Activated naive CD8-positive, alpha-beta T cell treated with anti-CD3 and anti-CD28 coated beads for 36 hours (primary cell): ENCODE measurements around the gene MBD3L4. TPM values are rescaled to one million over a fixed set of nuclear protein-coding genes. Genes with fewer than 3 reads are reported as not detected.
"Not testable (repeated sequence)": the region's sequence is repeated elsewhere in the genome, so short reads cannot be mapped to it uniquely, and the experiment has no call there.

Experiments
- DNase-seq: peaks from one replicate; pipeline ENCODE4 v3.0.0; 2021
- H3K27ac Mint-ChIP-seq: one replicate; pipeline ENCODE4 v1.8.0; 2022; ENCODE audit warnings: mild to moderate bottlenecking, moderate library complexity, mixed read lengths
- H3K27me3 Mint-ChIP-seq: one replicate; pipeline ENCODE4 v1.8.0; 2022; ENCODE audit warnings: mild to moderate bottlenecking, mixed read lengths
- H3K36me3 Mint-ChIP-seq: one replicate; pipeline ENCODE4 v1.8.0; 2021; ENCODE audit warnings: mild to moderate bottlenecking, mixed read lengths
- H3K4me1 Mint-ChIP-seq: one replicate; pipeline ENCODE4 v1.8.0; 2021; ENCODE audit warnings: mixed read lengths
- H3K4me3 Mint-ChIP-seq: one replicate; pipeline ENCODE4 v1.8.0; 2022; ENCODE audit warnings: mild to moderate bottlenecking, moderate library complexity, mixed read lengths
- H3K9me3 Mint-ChIP-seq: one replicate; pipeline ENCODE4 v1.8.0; 2022; ENCODE audit warnings: mixed read lengths
- total RNA-seq, 2 experiments: library from RNA; stranded (reverse); gene quantifications; one replicate each; pipeline ENCODE4 v1.2.3, GENCODE V29; 2021

The MBD3L4 gene
- total RNA-seq, 2 experiments from 2014 or later: not detected

DNA sequence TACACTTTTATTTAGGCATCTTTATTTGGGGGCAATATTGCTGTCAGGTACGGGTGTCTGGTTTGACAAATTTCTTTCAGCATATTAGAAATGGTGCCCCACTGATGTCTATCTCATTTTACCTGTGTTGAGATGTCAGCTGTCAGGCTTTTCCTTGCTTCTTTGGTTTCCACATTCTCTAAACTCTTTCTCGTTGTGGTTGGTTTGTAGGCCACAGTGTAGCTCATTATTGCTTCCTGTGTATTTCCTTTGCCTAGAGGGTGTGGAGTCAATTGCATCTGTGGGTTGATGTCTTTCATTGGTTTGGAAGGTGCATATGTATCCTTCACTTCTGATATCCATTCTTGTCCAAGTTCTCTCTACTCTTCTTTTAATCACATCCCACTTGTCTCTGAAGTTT is 20.0 kb upstream of the MBD3L4 start:
- H3K27ac Mint-ChIP-seq, H3K36me3 Mint-ChIP-seq, H3K4me1 Mint-ChIP-seq, H3K27me3 Mint-ChIP-seq, H3K9me3 Mint-ChIP-seq, H3K4me3 Mint-ChIP-seq, DNase-seq: not testable (repeated sequence)

DNA sequence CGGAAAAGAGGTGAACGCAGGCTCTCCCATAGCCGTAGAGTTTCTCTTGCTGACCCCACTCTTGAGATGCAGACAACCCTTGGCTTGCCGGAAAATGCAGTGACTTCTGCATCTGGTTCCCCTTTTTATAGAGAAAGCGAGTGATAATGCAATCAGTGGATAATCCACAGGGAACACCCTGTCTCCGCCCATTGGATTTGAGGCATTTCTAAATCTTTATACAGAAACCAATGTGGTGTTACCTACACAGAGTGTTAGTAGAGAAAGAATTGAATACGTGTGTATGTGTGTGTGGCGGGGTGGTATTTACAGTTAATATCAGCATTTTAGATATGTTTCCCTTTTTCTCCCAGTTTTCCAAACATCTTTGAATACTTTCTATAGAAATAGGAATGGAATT is 18.6 kb upstream of the MBD3L4 start, which contains the start of gene MBD3L3:
TSS of gene MBD3L3 (minus strand) at position 101 of the 400 bp plus-strand sequence. CDS start at position 30, 71 bp downstream.
- H3K27me3 Mint-ChIP-seq, H3K4me3 Mint-ChIP-seq, H3K9me3 Mint-ChIP-seq, H3K36me3 Mint-ChIP-seq, H3K4me1 Mint-ChIP-seq, DNase-seq, H3K27ac Mint-ChIP-seq: not testable (repeated sequence)

DNA sequence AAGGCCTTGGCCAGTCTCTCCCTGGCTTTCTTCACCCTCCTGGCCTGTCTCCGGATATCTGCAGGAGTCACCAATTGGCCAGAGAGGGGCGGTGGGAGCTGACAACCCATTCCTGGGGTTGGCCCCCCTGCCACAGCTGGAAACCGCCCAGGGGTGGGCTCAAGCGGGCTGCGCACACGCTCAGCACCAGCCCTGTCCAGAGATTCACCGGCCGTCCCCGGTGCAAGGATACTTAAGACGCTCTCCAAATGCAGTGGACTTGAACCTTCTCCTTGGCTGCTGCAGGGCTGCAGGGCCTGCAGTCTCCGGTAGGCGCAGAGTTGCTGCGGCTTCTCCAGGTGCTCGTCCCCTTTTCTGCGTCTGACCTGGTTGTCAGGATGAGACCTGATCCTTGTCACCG is 16.4 kb upstream of the MBD3L4 start:
- not testable (repeated sequence) for H3K36me3 Mint-ChIP-seq, H3K4me1 Mint-ChIP-seq, H3K27me3 Mint-ChIP-seq, DNase-seq, H3K9me3 Mint-ChIP-seq, H3K4me3 Mint-ChIP-seq, H3K27ac Mint-ChIP-seq

DNA sequence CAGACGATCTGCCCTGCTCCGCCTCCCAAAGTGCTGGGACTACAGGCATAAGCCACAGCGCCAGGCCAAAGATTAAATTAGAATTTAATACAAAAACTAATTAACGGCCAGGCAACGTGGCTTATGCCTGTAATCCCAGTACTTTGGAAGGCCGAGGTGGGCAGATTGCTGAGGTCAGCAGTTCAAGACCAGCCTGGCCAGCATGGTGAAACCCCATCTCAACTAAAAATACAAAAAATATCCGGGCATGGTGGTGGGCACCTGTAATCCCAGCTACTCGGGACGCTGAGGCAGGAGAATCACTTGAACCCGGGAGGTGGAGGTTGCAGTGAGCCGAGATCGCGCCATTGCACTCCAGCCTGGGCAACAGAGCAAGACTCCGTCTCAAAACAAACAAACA is 15.7 kb upstream of the MBD3L4 start:
- H3K27me3 Mint-ChIP-seq, H3K4me1 Mint-ChIP-seq, H3K4me3 Mint-ChIP-seq, H3K9me3 Mint-ChIP-seq, H3K36me3 Mint-ChIP-seq, H3K27ac Mint-ChIP-seq, DNase-seq: not testable (repeated sequence)

DNA sequence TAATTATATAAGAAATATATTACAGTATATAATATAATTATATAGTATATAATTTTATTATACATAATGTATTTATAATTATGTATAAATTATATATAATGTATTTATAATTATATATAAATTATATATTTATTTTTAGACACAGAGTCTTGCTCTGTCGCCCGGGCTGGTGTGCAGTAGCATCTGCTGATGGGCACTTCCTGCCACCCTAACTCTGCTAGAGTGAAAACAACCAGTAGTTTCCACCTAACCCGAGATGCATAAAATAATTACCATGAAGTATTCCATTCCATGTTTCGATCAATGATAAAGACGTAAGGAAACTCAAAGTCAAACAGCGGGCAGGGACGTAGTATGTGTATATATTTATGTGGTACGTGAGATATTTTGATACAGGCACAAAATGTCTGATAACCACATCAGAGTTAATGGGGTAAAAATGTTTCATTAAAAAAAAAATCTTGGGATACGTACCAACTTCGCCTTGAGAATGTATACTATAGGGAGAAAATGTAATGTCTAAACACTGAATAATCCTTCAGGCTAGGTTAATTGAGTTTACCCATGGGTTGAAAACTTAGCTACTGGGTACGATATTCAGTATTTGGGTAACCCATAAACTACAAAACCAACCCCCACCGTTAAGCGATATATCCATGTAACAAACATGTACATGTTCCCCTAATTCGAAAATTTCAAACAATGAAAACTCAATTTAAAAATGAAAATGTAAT is 14.8 kb upstream of the MBD3L4 start:
- not testable (repeated sequence) for H3K9me3 Mint-ChIP-seq, H3K4me3 Mint-ChIP-seq, H3K4me1 Mint-ChIP-seq, H3K27ac Mint-ChIP-seq, H3K36me3 Mint-ChIP-seq, DNase-seq, H3K27me3 Mint-ChIP-seq

DNA sequence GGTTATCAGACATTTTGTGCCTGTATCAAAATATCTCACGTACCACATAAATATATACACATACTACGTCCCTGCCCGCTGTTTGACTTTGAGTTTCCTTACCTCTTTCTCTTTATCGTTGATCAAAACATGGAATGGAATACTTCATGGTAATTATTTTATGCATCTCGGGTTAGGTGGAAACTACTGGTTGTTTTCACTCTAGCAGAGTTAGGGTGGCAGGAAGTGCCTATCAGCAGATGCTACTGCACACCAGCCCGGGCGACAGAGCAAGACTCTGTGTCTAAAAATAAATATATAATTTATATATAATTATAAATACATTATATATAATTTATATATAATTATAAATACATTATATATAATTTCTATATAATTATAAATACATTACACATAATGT is 12.9 kb upstream of the MBD3L4 start:
- not testable (repeated sequence) for H3K36me3 Mint-ChIP-seq, H3K9me3 Mint-ChIP-seq, H3K27ac Mint-ChIP-seq, DNase-seq, H3K27me3 Mint-ChIP-seq, H3K4me1 Mint-ChIP-seq, H3K4me3 Mint-ChIP-seq

DNA sequence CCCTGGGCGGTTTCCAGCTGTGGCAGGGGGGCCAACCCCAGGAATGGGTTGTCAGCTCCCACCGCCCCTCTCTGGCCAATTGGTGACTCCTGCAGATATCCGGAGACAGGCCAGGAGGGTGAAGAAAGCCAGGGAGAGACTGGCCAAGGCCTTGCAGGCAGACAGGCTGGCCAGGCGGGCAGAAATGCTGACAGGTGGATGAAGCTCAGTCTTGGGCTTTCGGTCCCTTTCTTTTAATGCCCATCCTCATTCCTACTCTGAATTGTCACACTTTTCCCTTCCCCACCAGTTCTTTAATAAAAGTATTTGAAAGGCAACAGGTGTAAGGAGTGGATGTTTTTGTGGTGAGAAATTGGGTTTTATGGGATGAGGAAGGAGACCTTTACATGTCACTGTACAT is 11.4 kb upstream of the MBD3L4 start:
- not testable (repeated sequence) for H3K4me1 Mint-ChIP-seq, H3K27ac Mint-ChIP-seq, H3K36me3 Mint-ChIP-seq, H3K9me3 Mint-ChIP-seq, H3K4me3 Mint-ChIP-seq, DNase-seq, H3K27me3 Mint-ChIP-seq

DNA sequence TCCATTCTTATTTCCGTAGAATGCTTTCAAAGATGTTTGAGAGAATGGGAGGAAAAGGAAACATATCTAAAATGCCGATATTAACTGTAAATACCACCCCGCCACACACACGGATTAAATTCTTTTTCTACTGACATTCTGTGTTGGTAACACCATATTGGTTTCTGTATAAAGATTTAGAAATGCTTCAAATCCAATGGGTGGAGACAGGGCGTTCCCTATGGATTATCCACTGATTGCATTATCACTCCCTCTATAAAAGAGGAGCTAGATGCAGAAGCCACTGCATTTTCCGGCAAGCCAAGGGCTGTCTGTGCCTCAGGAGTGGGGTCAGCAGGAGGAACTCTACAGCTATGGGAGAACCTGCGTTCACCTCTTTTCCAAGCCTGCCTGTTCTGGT is 9.0 kb upstream of the MBD3L4 start, which contains the start of gene MBD3L2:
TSS of gene MBD3L2 (plus strand) at position 301 of the 400 bp plus-strand sequence. CDS start at position 354, 53 bp downstream.
- H3K9me3 Mint-ChIP-seq, H3K36me3 Mint-ChIP-seq, H3K27ac Mint-ChIP-seq, DNase-seq, H3K4me1 Mint-ChIP-seq, H3K4me3 Mint-ChIP-seq, H3K27me3 Mint-ChIP-seq: not testable (repeated sequence)

DNA sequence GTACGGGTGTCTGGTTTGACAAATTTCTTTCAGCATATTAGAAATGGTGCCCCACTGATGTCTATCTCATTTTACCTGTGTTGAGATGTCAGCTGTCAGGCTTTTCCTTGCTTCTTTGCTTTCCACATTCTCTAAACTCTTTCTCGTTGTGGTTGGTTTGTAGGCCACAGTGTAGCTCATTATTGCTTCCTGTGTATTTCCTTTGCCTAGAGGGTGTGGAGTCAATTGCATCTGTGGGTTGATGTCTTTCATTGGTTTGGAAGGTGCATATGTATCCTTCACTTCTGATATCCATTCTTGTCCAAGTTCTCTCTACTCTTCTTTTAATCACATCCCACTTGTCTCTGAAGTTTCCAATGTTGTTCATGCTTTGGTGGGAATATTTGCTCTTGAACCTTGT is 1.6 kb upstream of the MBD3L4 start:
- DNase-seq, H3K4me3 Mint-ChIP-seq, H3K36me3 Mint-ChIP-seq, H3K27me3 Mint-ChIP-seq, H3K27ac Mint-ChIP-seq, H3K9me3 Mint-ChIP-seq, H3K4me1 Mint-ChIP-seq: not testable (repeated sequence)

DNA sequence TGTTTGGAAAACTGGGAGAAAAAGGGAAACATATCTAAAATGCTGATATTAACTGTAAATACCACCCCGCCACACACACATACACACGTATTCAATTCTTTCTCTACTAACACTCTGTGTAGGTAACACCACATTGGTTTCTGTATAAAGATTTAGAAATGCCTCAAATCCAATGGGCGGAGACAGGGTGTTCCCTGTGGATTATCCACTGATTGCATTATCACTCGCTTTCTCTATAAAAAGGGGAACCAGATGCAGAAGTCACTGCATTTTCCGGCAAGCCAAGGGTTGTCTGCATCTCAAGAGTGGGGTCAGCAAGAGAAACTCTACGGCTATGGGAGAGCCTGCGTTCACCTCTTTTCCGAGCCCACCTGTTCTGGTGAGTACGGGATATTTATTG is 9.7 kb downstream of the MBD3L4 start, which contains the start of gene MBD3L5:
TSS of gene MBD3L5 (plus strand) at position 301 of the 400 bp plus-strand sequence. CDS start at position 335, 34 bp downstream.
- H3K4me3 Mint-ChIP-seq, DNase-seq, H3K9me3 Mint-ChIP-seq, H3K4me1 Mint-ChIP-seq, H3K36me3 Mint-ChIP-seq, H3K27me3 Mint-ChIP-seq, H3K27ac Mint-ChIP-seq: not testable (repeated sequence)

DNA sequence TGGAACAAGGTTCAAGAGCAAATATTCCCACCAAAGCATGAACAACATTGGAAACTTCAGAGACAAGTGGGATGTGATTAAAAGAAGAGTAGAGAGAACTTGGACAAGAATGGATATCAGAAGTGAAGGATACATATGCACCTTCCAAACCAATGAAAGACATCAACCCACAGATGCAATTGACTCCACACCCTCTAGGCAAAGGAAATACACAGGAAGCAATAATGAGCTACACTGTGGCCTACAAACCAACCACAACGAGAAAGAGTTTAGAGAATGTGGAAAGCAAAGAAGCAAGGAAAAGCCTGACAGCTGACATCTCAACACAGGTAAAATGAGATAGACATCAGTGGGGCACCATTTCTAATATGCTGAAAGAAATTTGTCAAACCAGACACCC is 11.2 kb downstream of the MBD3L4 start:
- not testable (repeated sequence) for H3K9me3 Mint-ChIP-seq, H3K27ac Mint-ChIP-seq, H3K4me3 Mint-ChIP-seq, H3K36me3 Mint-ChIP-seq, H3K27me3 Mint-ChIP-seq, DNase-seq, H3K4me1 Mint-ChIP-seq

DNA sequence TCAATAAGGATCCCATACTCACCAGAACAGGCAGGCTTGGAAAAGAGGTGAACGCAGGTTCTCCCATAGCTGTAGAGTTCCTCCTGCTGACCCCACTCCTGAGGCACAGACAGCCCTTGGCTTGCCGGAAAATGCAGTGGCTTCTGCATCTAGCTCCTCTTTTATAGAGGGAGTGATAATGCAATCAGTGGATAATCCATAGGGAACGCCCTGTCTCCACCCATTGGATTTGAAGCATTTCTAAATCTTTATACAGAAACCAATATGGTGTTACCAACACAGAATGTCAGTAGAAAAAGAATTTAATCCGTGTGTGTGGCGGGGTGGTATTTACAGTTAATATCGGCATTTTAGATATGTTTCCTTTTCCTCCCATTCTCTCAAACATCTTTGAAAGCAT is 18.6 kb downstream of the MBD3L4 start, which contains the start of gene MBD3L2B:
TSS of gene MBD3L2B (minus strand) at position 101 of the 400 bp plus-strand sequence. CDS start at position 67, 34 bp downstream.
- not testable (repeated sequence) for H3K36me3 Mint-ChIP-seq, H3K4me3 Mint-ChIP-seq, H3K4me1 Mint-ChIP-seq, H3K9me3 Mint-ChIP-seq, DNase-seq, H3K27me3 Mint-ChIP-seq, H3K27ac Mint-ChIP-seq

DNA sequence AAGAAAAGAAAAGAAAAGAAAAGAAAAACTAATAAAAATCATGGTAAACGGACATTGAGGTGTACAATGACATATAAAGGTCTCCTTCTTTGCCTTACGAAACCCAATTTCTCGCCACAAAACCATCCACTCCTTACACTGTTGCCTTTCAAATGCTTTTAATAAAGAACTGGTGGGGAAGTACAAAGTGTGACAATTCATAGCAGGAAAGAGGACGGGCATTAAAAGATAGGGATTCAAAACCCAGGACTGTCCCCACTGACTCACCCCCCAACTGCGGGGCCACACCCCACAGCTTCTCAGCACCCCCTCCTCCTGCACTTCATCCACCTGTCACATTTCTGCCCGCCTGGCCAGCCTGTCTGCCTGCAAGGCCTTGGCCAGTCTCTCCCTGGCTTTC is 21.2 kb downstream of the MBD3L4 start:
- no peaks in the 10 kb centered on the region for H3K36me3 Mint-ChIP-seq
- H3K4me1 Mint-ChIP-seq: peaks cover 2% of the 10 kb centered on the region
- H3K9me3 Mint-ChIP-seq: no peaks in the 10 kb centered on the region
- no peak overlapping the region for H3K4me3 Mint-ChIP-seq
- no peak overlapping the region for H3K27ac Mint-ChIP-seq
- H3K27me3 Mint-ChIP-seq: no peaks in the 10 kb centered on the region
- no peak for DNase-seq

DNA sequence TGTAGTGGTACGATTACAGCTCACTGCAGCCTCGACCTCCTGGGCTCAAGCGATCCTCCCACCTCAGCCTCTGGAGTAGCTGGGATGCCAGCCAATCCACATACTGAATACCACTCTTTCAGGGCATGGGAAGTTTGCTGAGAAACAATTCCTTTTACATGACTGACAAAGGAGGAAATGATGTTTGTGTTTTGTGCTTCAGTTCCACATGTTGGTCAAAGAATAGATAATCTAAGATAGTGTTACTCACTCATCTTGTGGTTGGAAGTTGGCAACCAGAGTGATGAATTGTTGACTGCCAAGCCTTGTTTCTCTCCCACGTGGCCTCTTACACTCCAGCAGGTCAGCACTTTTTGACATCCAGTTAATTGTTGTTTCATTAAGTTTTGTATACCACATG is 26.3 kb downstream of the MBD3L4 start:
- peaks cover 3% of the 10 kb centered on the region for H3K9me3 Mint-ChIP-seq
- peaks cover 31% of the 10 kb centered on the region for H3K4me1 Mint-ChIP-seq
- H3K27me3 Mint-ChIP-seq: no peaks in the 10 kb centered on the region
- no peak overlapping the region for H3K4me3 Mint-ChIP-seq
- H3K27ac Mint-ChIP-seq: no peak overlapping the region
- no peak for DNase-seq
- H3K36me3 Mint-ChIP-seq: no peaks in the 10 kb centered on the region

DNA sequence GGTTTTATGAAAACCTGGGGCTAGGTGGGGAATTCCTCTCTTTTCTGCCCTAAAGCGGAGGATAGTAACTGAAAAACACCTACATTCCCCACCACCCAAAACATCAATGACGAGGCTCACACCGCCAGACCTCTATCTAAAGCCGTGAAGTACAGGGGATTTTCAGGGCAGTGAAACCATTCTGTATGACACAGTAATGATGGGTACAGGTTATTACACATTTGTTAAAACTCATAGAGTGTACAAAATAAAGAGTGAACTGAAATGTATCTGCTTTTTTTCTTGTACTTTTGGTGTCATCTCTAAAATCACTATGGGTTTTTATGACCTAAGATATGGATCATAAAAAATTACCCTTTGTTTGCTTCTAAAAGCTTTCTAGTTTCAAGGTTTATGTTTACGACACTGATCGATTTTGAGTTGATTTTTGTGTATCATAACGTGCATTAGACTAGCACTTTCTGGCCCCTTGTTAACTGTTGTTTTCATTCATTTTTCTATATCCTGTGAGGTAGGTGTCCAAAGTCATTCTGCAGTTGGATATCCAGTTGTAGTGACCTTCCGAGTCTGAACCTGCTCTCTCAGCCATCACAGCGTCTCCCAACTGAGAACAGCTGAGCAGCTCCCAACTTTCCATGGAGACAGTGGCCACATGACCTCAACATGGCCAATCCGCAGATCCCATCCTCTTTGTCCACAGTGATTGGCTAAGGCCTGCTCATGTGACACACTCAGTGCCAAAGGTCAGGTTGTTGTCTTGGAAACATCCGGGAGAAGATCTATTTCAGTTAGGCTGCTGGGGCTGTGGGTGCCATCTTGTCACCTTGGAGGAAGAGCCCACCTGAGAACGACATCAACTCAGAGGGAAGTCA is 29.0 kb downstream of the MBD3L4 start:
- Mint-ChIP-seq H3K4me3 (no peak overlapping the region), H3K4me1 (peaks cover 40% of the 10 kb centered on the region), H3K27ac (no peak overlapping the region), H3K36me3 (no peaks in the 10 kb centered on the region), H3K9me3 (peaks cover 6% of the 10 kb centered on the region), H3K27me3 (no peaks in the 10 kb centered on the region)
- DNase-seq: no peak
